Endodermal cell (in vitro differentiated cells): ENCODE data around the gene TUBGCP4. TPM values are rescaled to one million over a fixed set of nuclear protein-coding genes. Genes with fewer than 3 reads are reported as not detected.

Source experiments
- DNase-seq: peaks from one replicate; pipeline ENCODE4 v3.0.0-alpha.2; 2017
- H3K27ac ChIP-seq: 2 replicates; pipeline ENCODE4 v1.5.1; 2013; ENCODE audit warnings: mild to moderate bottlenecking, low read depth, low read length, moderate library complexity
- H3K27me3 ChIP-seq: 2 replicates; pipeline ENCODE4 v1.6.1; 2013; ENCODE audit warnings: mild to moderate bottlenecking, low read length, moderate library complexity; ENCODE audit not compliant: insufficient read depth, control insufficient read depth, poor library complexity, severe bottlenecking
- H3K36me3 ChIP-seq: 2 replicates; pipeline ENCODE4 v1.7.0; 2013; ENCODE audit warnings: mild to moderate bottlenecking, low read length, moderate library complexity; ENCODE audit not compliant: control insufficient read depth, insufficient read depth
- H3K4me1 ChIP-seq: one replicate; pipeline ENCODE4 v1.7.0; 2013; ENCODE audit warnings: low read length; ENCODE audit not compliant: control insufficient read depth, insufficient read depth
- H3K4me3 ChIP-seq: 2 replicates; pipeline ENCODE4 v1.5.1; 2013; ENCODE audit warnings: mild to moderate bottlenecking, low read length, moderate library complexity
- H3K9ac ChIP-seq: 2 replicates; pipeline ENCODE4 v1.6.1; 2013; ENCODE audit warnings: mild to moderate bottlenecking, low read length, moderate library complexity; ENCODE audit not compliant: poor library complexity, severe bottlenecking; ENCODE audit errors: extremely low read depth
- H3K9me3 ChIP-seq: 2 replicates; pipeline ENCODE4 v1.6.1; 2013; ENCODE audit warnings: mild to moderate bottlenecking, low read length, moderate library complexity; ENCODE audit not compliant: control insufficient read depth
- H3K27ac Mint-ChIP-seq: 2 replicates; pipeline ENCODE4 v1.8.0; 2020; ENCODE audit warnings: mixed read lengths
- H3K27me3 Mint-ChIP-seq: 2 replicates; pipeline ENCODE4 v1.8.0; 2021; ENCODE audit warnings: mild to moderate bottlenecking, mixed read lengths; ENCODE audit not compliant: insufficient read depth
- H3K36me3 Mint-ChIP-seq: 2 replicates; pipeline ENCODE4 v1.8.0; 2020; ENCODE audit warnings: low read depth, mixed read lengths
- H3K4me1 Mint-ChIP-seq: 2 replicates; pipeline ENCODE4 v1.8.0; 2020; ENCODE audit warnings: mixed read lengths
- H3K4me3 Mint-ChIP-seq: 2 replicates; pipeline ENCODE4 v1.8.0; 2020; ENCODE audit warnings: mild to moderate bottlenecking, moderate library complexity, mixed read lengths
- H3K9me3 Mint-ChIP-seq: 2 replicates; pipeline ENCODE4 v1.8.0; 2020; ENCODE audit warnings: mild to moderate bottlenecking, mixed read lengths
- WGBS, 2 experiments: methylation state at CpG; one replicate each; pipeline versions ENCODE4 v1.1.5 to v1.1.7; 2013; ENCODE audit warnings: missing lambda C conversion rate in 2 of 2, mixed read lengths in 1 of 2; ENCODE audit not compliant: insufficient coverage in 1 of 2, insufficient read length in 1 of 2; 5-methylcytosine and 5-hydroxymethylcytosine counted together
- total RNA-seq, 2 donors: library from RNA; stranded (reverse); fragmentation: NEBNext Ultra II Directional in 1 of 2; extraction: Animal tissue kit (Norgen Biotek cat#: 25700) in 1 of 2; gene quantifications; 2 replicates in 1 of 2; 3 replicates in 1 of 2; pipeline ENCODE4 v1.2.1, GENCODE V29; 2021
- TF ChIP-seq, protein P1 (sequence below): fragments of 200-600 bp; sonication (generic); conservative IDR thresholded peaks from 2 replicates; pipeline ENCODE4 v1.5.0; 2021; ENCODE audit warnings: antibody characterized with exemption, mild to moderate bottlenecking

Gene TUBGCP4
- total RNA-seq, 2 donors from 2014 or later = 19.3 to 20.0 TPM

DNA sequence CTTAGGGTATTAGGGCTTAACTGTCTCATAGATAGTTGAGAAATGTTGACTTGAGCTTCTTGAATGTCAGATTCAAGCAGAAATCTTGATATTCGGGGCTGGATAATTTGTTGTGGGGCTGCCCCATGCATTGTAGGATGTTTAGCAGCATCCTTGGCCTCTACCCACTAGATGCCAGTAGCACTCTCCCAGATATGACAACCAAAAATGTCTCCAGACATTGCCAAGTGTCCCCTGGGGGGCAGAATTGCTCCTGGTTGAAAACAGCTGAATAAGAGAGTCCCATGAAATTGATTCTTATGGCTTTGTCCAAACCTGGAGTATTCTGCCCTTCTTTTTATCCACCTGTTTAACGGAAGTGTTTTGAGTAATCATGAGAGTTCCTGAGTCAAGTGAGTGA, 24.6 kb upstream of the TUBGCP4 start:
- Mint-ChIP-seq H3K27ac (no peak overlapping the region), H3K9me3 (no peaks in the 10 kb centered on the region), H3K4me1 (no peaks in the 10 kb centered on the region), H3K36me3 (peaks cover 16% of the 10 kb centered on the region), H3K4me3 (no peak overlapping the region), H3K27me3 (no peaks in the 10 kb centered on the region)
- H3K9ac ChIP-seq = no peak overlapping the region
- 93 to 100% methylated on average over 1 to 2 of the region's 2 CpGs for WGBS, 2 experiments
- H3K4me3 ChIP-seq = no peak overlapping the region
- TF ChIP-seq, protein P1, sequence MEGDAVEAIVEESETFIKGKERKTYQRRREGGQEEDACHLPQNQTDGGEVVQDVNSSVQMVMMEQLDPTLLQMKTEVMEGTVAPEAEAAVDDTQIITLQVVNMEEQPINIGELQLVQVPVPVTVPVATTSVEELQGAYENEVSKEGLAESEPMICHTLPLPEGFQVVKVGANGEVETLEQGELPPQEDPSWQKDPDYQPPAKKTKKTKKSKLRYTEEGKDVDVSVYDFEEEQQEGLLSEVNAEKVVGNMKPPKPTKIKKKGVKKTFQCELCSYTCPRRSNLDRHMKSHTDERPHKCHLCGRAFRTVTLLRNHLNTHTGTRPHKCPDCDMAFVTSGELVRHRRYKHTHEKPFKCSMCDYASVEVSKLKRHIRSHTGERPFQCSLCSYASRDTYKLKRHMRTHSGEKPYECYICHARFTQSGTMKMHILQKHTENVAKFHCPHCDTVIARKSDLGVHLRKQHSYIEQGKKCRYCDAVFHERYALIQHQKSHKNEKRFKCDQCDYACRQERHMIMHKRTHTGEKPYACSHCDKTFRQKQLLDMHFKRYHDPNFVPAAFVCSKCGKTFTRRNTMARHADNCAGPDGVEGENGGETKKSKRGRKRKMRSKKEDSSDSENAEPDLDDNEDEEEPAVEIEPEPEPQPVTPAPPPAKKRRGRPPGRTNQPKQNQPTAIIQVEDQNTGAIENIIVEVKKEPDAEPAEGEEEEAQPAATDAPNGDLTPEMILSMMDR = no peak
- no peak for DNase-seq
- no peak overlapping the region for H3K27ac ChIP-seq
- peaks cover 18% of the 10 kb centered on the region for H3K36me3 ChIP-seq
- no peaks in the 10 kb centered on the region for H3K4me1 ChIP-seq
- no peaks in the 10 kb centered on the region for H3K27me3 ChIP-seq
- no peaks in the 10 kb centered on the region for H3K9me3 ChIP-seq

DNA sequence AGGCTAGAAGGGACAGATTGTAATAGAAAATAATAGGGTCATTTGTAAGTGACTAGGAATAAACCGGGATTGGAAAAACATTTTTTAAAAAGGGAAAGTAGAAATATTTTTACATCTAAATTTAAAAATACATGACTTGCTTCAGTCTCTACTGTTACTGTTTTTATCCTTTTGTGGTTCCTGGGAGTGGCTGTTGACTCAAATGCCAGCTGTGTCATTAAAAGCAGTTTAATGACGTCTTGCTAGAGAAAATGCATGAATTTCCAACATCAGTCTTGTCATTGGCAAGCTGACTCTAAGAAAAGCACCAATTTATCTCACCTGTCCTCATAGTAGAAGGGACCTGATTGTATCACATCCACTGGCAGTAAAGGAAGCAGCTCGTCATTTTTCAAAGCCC, 23.8 kb upstream of the TUBGCP4 start:
- H3K4me1 Mint-ChIP-seq = no peaks in the 10 kb centered on the region
- Histone ChIP-seq H3K27ac (no peak overlapping the region), H3K9ac (no peak overlapping the region), H3K27me3 (no peaks in the 10 kb centered on the region), H3K9me3 (no peaks in the 10 kb centered on the region), H3K4me3 (no peak overlapping the region), H3K4me1 (no peaks in the 10 kb centered on the region), H3K36me3 (peaks cover 18% of the 10 kb centered on the region)
- H3K27me3 Mint-ChIP-seq = no peaks in the 10 kb centered on the region
- no peak for DNase-seq
- H3K36me3 Mint-ChIP-seq = peaks cover 15% of the 10 kb centered on the region
- WGBS, 2 experiments = 91 to 96% methylated on average over 2 of the region's 3 CpGs
- no peaks in the 10 kb centered on the region for H3K9me3 Mint-ChIP-seq
- TF ChIP-seq, protein P1 = no peak
- H3K27ac Mint-ChIP-seq = no peak overlapping the region
- H3K4me3 Mint-ChIP-seq = no peak overlapping the region

DNA sequence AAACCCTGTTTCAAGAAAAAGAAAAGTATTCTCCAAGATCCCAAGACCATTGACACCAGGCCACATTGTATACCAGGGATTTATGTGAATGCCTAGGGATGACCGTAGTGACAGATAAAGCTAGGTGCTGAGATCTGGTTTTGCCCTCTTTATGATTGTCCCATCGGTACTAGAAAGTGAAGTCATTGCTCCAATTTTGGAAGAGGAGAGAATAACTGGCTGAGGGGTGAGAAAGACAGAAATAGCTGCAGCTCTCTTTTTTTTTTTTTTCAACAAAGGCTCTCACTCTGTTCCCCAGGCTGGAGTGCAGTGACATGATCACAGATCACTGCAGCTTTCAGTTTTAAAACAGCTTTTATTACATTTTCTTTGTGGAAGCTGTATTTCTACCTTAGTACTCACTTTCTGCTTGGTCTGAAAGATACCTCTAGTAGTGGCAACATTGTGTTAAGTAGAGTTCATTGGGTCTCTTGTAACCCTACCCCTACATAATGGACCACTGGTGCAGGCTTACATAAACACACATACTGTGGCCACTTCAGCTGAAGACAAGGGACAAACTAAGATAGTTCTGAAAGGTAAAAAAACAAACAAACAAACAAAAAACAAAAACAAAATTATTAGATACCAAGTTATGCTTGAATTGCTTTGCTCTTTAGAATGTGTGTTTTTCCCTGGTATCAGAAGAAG, 18.1 kb upstream of the TUBGCP4 start:
- peaks cover 23% of the 10 kb centered on the region for H3K36me3 Mint-ChIP-seq
- H3K9me3 ChIP-seq = no peaks in the 10 kb centered on the region
- H3K4me3 ChIP-seq = no peak overlapping the region
- H3K9me3 Mint-ChIP-seq = peaks cover 3% of the 10 kb centered on the region
- no peaks in the 10 kb centered on the region for H3K27me3 Mint-ChIP-seq
- no peak for DNase-seq
- no peaks in the 10 kb centered on the region for H3K4me1 ChIP-seq
- H3K36me3 ChIP-seq = peaks cover 15% of the 10 kb centered on the region
- H3K27me3 ChIP-seq = no peaks in the 10 kb centered on the region
- H3K9ac ChIP-seq = no peak overlapping the region
- H3K27ac Mint-ChIP-seq = no peak overlapping the region
- H3K27ac ChIP-seq = no peak overlapping the region
- 90% methylated on average over 2 of the region's 2 CpGs; no CpG with 5 or more reads in 1 of the 2 experiments for WGBS, 2 experiments
- no peak overlapping the region for H3K4me3 Mint-ChIP-seq
- no peaks in the 10 kb centered on the region for H3K4me1 Mint-ChIP-seq
- TF ChIP-seq, protein P1 = no peak
